ENCODE measurements around the gene SLC38A8.

The SLC38A8 gene

GRCh38 chr16:84044118-84044488 is 1.5 kb upstream of the SLC38A8 start:
- Histone ChIP-seq H3K4me3 (no peak overlapping the region), H3K9ac (ENCODE audit: insufficient read length) (no peak overlapping the region), H3K27ac (no peak overlapping the region), H3K36me3 (ENCODE audit: insufficient read depth, low read length) (no peaks in the 10 kb centered on the region), H3K9me3 (ENCODE audit: low read depth, low read length) (no peaks in the 10 kb centered on the region)
- no peak for DNase-seq (ENCODE audit: low read depth, low spot score)
- no peak for TF ChIP-seq POLR2AphosphoS5 (IDR thresholded peaks at IDR 0.05; ENCODE audit: borderline replicate concordance, low read depth, low read length)
- TF ChIP-seq FOXP2 (optimal IDR thresholded peaks at IDR 0.05; ENCODE audit: control extremely low read depth, extremely low read length, insufficient read depth) = no peak
- TF ChIP-seq EZH2 (IDR thresholded peaks at IDR 0.05) = no peak

GRCh38 chr16:84043486-84044117 is 1.0 kb upstream of the SLC38A8 start:
- no peak for DNase-seq (ENCODE audit: low read depth, low spot score)
- TF ChIP-seq EZH2 (IDR thresholded peaks at IDR 0.05) = no peak
- TF ChIP-seq FOXP2 (optimal IDR thresholded peaks at IDR 0.05; ENCODE audit: control extremely low read depth, extremely low read length, insufficient read depth) = no peak
- no peak for TF ChIP-seq POLR2AphosphoS5 (IDR thresholded peaks at IDR 0.05; ENCODE audit: borderline replicate concordance, low read depth, low read length)
- Histone ChIP-seq H3K9me3 (ENCODE audit: low read depth, low read length) (no peaks in the 10 kb centered on the region), H3K9ac (ENCODE audit: insufficient read length) (no peak overlapping the region), H3K4me3 (no peak overlapping the region), H3K27ac (no peak overlapping the region), H3K36me3 (ENCODE audit: insufficient read depth, low read length) (no peaks in the 10 kb centered on the region)

GRCh38 chr16:84042879-84043485 is 387 bp upstream of the SLC38A8 start:
- no peak overlapping the region for H3K27ac ChIP-seq
- no peak overlapping the region for H3K9ac ChIP-seq (ENCODE audit: insufficient read length)
- TF ChIP-seq FOXP2 (optimal IDR thresholded peaks at IDR 0.05; ENCODE audit: control extremely low read depth, extremely low read length, insufficient read depth) (no peak), EZH2 (IDR thresholded peaks at IDR 0.05) (no peak), POLR2AphosphoS5 (IDR thresholded peaks at IDR 0.05; ENCODE audit: borderline replicate concordance, low read depth, low read length) (no peak)
- H3K9me3 ChIP-seq (ENCODE audit: low read depth, low read length) = no peaks in the 10 kb centered on the region
- no peak for DNase-seq (ENCODE audit: low read depth, low spot score)
- H3K4me3 ChIP-seq = no peak overlapping the region
- no peaks in the 10 kb centered on the region for H3K36me3 ChIP-seq (ENCODE audit: insufficient read depth, low read length)

- no peak for TF ChIP-seq POLR2AphosphoS5 (IDR thresholded peaks at IDR 0.05; ENCODE audit: borderline replicate concordance, low read depth, low read length)
- no peak for TF ChIP-seq FOXP2 (optimal IDR thresholded peaks at IDR 0.05; ENCODE audit: control extremely low read depth, extremely low read length, insufficient read depth)
- TF ChIP-seq EZH2 (IDR thresholded peaks at IDR 0.05) = no peak
- no peak overlapping the region for H3K4me3 ChIP-seq
Observed at GRCh38 chr16:84041881-84042280, 714 bp downstream of the SLC38A8 start.

GRCh38 chr16:84040823-84041820 is 1.5 kb downstream of the SLC38A8 start:
- Histone ChIP-seq H3K4me3 (no peak overlapping the region), H3K36me3 (ENCODE audit: insufficient read depth, low read length) (no peaks in the 10 kb centered on the region), H3K27ac (no peak overlapping the region), H3K9me3 (ENCODE audit: low read depth, low read length) (no peaks in the 10 kb centered on the region), H3K9ac (ENCODE audit: insufficient read length) (no peak overlapping the region)
- DNase-seq (ENCODE audit: low read depth, low spot score) = no peak
- TF ChIP-seq EZH2 (IDR thresholded peaks at IDR 0.05) (no peak), POLR2AphosphoS5 (IDR thresholded peaks at IDR 0.05; ENCODE audit: borderline replicate concordance, low read depth, low read length) (no peak), FOXP2 (optimal IDR thresholded peaks at IDR 0.05; ENCODE audit: control extremely low read depth, extremely low read length, insufficient read depth) (no peak)

More at GRCh38 chr16:84041881-84042280, 714 bp downstream of the SLC38A8 start:
- Histone ChIP-seq H3K27ac (no peak overlapping the region), H3K36me3 (ENCODE audit: insufficient read depth, low read length) (no peaks in the 10 kb centered on the region), H3K9ac (ENCODE audit: insufficient read length) (no peak overlapping the region), H3K9me3 (ENCODE audit: low read depth, low read length) (no peaks in the 10 kb centered on the region)
- DNase-seq (ENCODE audit: low read depth, low spot score) = no peak

GRCh38 chr16:84040226-84040822 is 2.3 kb downstream of the SLC38A8 start:
- Histone ChIP-seq H3K27ac (no peak overlapping the region), H3K9ac (ENCODE audit: insufficient read length) (no peak overlapping the region), H3K36me3 (ENCODE audit: insufficient read depth, low read length) (no peaks in the 10 kb centered on the region), H3K9me3 (ENCODE audit: low read depth, low read length) (no peaks in the 10 kb centered on the region), H3K4me3 (no peak overlapping the region)
- no peak for DNase-seq (ENCODE audit: low read depth, low spot score)
- TF ChIP-seq FOXP2 (optimal IDR thresholded peaks at IDR 0.05; ENCODE audit: control extremely low read depth, extremely low read length, insufficient read depth) (no peak), POLR2AphosphoS5 (IDR thresholded peaks at IDR 0.05; ENCODE audit: borderline replicate concordance, low read depth, low read length) (no peak), EZH2 (IDR thresholded peaks at IDR 0.05) (no peak)

GRCh38 chr16:84039696-84040095 is 2.9 kb downstream of the SLC38A8 start:
- TF ChIP-seq FOXP2 (optimal IDR thresholded peaks at IDR 0.05; ENCODE audit: control extremely low read depth, extremely low read length, insufficient read depth) = no peak
- TF ChIP-seq POLR2AphosphoS5 (IDR thresholded peaks at IDR 0.05; ENCODE audit: borderline replicate concordance, low read depth, low read length) = no peak
- H3K36me3 ChIP-seq (ENCODE audit: insufficient read depth, low read length) = no peaks in the 10 kb centered on the region
- no peak for DNase-seq (ENCODE audit: low read depth, low spot score)
- H3K27ac ChIP-seq = no peak overlapping the region
- no peaks in the 10 kb centered on the region for H3K9me3 ChIP-seq (ENCODE audit: low read depth, low read length)
- H3K9ac ChIP-seq (ENCODE audit: insufficient read length) = no peak overlapping the region
- no peak overlapping the region for H3K4me3 ChIP-seq

GRCh38 chr16:84038469-84038868 is 4.1 kb downstream of the SLC38A8 start:
- TF ChIP-seq FOXP2 (optimal IDR thresholded peaks at IDR 0.05; ENCODE audit: control extremely low read depth, extremely low read length, insufficient read depth) = no peak
- TF ChIP-seq POLR2AphosphoS5 (IDR thresholded peaks at IDR 0.05; ENCODE audit: borderline replicate concordance, low read depth, low read length) = no peak
- no peak for TF ChIP-seq EZH2 (IDR thresholded peaks at IDR 0.05)
- no peak overlapping the region for H3K4me3 ChIP-seq
- DNase-seq (ENCODE audit: low read depth, low spot score) = no peak
- no peaks in the 10 kb centered on the region for H3K36me3 ChIP-seq (ENCODE audit: insufficient read depth, low read length)
- H3K9me3 ChIP-seq (ENCODE audit: low read depth, low read length) = no peaks in the 10 kb centered on the region
- H3K9ac ChIP-seq (ENCODE audit: insufficient read length) = no peak overlapping the region
- no peak overlapping the region for H3K27ac ChIP-seq
